ENCODE results near the gene COL5A1. TPM values are rescaled to one million over a fixed set of nuclear protein-coding genes. Genes with fewer than 3 reads are reported as not detected.

The COL5A1 gene
- total RNA-seq, 4 donors from 2014 or later = 4.0 to 12.8 (median 6.3) TPM

DNA sequence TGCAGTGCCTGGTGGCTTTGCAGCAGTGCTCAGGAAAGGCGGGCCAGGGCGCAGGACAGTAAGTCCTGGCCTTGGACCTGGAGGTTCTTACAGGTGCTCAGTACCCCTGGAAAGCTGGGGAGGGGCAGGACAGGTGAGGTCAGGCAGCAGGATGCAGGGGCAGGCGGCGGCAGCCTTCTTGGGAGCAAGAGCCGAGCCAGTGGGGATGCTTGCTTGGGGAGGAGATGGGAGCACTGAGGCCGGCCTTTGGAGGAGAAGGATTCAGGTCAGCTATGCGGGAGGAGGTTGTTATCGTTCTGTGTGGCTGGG is 98.0 kb downstream of the COL5A1 start:
- intact Hi-C loops (cut with DNase I) = loop anchor here (2.0 to 10.0 kb wide), 2 partner anchors 41 to 285 kb away; no protein-coding TSS in a partner anchor

DNA sequence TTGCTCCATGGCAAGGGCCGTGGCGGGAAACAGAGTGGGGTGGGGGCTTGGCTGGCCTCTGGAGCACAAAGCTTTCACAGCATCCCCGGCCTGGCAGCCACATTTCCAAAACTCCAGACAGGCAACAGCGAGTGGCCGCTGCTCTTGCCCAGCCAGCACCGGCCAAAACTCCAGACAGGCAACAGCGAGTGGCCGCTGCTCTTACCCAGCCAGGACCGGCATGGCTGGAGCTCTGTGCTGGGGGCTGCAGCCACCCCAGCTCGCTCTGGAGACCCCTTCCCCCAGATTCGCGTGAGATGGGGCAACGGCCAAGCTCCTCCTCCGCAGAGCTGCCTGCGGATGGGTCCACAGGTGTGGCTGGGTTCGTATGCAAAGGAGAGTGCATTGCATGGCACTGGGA is 98.5 kb downstream of the COL5A1 start:
- H3K27ac ChIP-seq = no peak overlapping the region
- TF ChIP-seq, protein P1, sequence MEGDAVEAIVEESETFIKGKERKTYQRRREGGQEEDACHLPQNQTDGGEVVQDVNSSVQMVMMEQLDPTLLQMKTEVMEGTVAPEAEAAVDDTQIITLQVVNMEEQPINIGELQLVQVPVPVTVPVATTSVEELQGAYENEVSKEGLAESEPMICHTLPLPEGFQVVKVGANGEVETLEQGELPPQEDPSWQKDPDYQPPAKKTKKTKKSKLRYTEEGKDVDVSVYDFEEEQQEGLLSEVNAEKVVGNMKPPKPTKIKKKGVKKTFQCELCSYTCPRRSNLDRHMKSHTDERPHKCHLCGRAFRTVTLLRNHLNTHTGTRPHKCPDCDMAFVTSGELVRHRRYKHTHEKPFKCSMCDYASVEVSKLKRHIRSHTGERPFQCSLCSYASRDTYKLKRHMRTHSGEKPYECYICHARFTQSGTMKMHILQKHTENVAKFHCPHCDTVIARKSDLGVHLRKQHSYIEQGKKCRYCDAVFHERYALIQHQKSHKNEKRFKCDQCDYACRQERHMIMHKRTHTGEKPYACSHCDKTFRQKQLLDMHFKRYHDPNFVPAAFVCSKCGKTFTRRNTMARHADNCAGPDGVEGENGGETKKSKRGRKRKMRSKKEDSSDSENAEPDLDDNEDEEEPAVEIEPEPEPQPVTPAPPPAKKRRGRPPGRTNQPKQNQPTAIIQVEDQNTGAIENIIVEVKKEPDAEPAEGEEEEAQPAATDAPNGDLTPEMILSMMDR (IDR thresholded peaks at IDR 0.05) = no peak
- no peak for TF ChIP-seq POLR2A (IDR thresholded peaks at IDR 0.05)
- peaks cover 0 to 5% (median 0%) of the 10 kb centered on the region in 3 donors for H3K36me3 ChIP-seq
- no peaks in the 10 kb centered on the region for H3K9me3 ChIP-seq
- intact Hi-C loops (cut with DNase I) = no loop called here
- no peak overlapping the region for H3K4me3 ChIP-seq
- no peak for DNase-seq
- peaks cover 0 to 13% (median 0%) of the 10 kb centered on the region in 4 donors for H3K27me3 ChIP-seq
- WGBS, 2 donors = no CpG with 5 or more reads among the region's 16 CpGs
- peaks cover 0 to 20% (median 4%) of the 10 kb centered on the region in 3 donors for H3K4me1 ChIP-seq

More for the DNA sequence above, 98.0 kb downstream of the COL5A1 start:
- TF ChIP-seq, protein P1 (IDR thresholded peaks at IDR 0.05) = no peak
- TF ChIP-seq POLR2A (IDR thresholded peaks at IDR 0.05) = no peak
- DNase-seq = no peak
- Histone ChIP-seq H3K4me3 (no peak overlapping the region), H3K27me3 (peaks cover 0 to 13% (median 0%) of the 10 kb centered on the region in 4 donors), H3K4me1 (peaks cover 0 to 24% (median 4%) of the 10 kb centered on the region in 3 donors), H3K9me3 (no peaks in the 10 kb centered on the region), H3K36me3 (peaks cover 0 to 4% (median 0%) of the 10 kb centered on the region in 3 donors), H3K27ac (no peak overlapping the region)
- WGBS, 2 donors = 86% methylated on average over 8 of the region's 8 CpGs; no CpG with 5 or more reads in 1 of the 2 donors

DNA sequence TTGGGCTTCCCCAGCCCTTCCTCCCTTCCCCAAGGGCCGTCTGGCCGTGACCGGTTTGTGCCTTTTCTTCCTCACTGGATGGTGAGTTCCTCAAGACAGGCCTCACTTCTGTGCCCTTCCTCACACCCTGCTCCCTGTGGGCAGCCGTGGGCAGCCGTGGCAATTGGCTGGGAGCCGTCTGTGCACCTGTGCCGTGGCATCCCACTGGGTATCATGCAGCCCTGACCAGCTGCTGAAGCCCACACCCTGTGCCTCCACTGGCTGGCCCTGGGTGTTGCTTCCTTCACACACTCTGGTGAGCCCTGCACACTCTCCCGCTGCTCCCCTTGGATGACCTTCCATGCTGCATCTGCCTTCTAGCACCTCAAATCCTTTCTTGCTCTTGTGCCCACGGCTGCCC is 100.2 kb downstream of the COL5A1 start:
- no peak for DNase-seq
- WGBS, 2 donors = 63 to 92% methylated on average over 3 to 7 of the region's 9 CpGs
- Histone ChIP-seq H3K4me3 (no peak overlapping the region), H3K9me3 (no peaks in the 10 kb centered on the region), H3K4me1 (peaks cover 0 to 3% (median 0%) of the 10 kb centered on the region in 3 donors), H3K27ac (no peak overlapping the region), H3K36me3 (peaks cover 4 to 13% (median 5%) of the 10 kb centered on the region in 3 donors), H3K27me3 (peaks cover 0 to 6% (median 0%) of the 10 kb centered on the region in 4 donors)
- TF ChIP-seq, protein P1 (IDR thresholded peaks at IDR 0.05) = no peak
- TF ChIP-seq POLR2A (IDR thresholded peaks at IDR 0.05) = no peak
- intact Hi-C loops (cut with DNase I) = no loop called here

DNA sequence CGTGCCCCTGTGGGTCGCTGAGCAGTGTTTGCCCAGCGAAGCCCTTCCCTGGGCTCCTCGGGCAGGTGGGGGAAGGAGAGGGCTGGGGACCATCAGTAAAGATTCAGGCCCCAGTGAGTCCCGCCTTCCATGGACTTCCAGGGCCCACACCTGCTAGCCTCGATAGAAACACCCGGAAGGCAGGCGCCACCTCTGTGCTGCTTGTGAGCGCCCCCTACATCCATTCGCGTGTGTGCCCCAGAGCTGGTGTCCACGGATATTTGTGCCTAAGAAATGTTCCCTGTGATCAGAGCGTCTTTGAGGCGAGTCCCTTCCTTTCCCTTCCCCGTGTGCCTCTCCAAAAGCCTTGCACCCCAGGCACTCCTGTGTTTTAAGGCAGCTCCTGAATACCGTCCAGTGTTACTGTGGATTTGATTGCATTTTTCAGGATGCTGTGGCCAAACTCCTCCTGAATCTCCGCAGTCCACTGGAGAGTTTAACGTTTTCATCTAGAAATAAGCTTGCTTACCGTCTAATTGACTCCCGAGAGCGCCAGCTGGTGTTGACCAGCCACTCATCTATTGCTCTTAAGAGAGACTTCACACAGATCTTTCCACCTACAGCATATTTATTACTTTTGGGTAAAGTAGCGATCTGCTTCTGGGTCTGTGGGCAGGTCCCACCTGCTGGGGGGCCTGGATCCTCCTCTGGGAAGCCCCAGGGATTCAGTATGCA is 101.4 kb downstream of the COL5A1 start:
- Histone ChIP-seq H3K27ac (no peak overlapping the region), H3K4me1 (no peaks in the 10 kb centered on the region), H3K27me3 (peaks cover 0 to 6% (median 0%) of the 10 kb centered on the region in 4 donors), H3K4me3 (no peak overlapping the region), H3K36me3 (peaks cover 4 to 24% (median 5%) of the 10 kb centered on the region in 3 donors), H3K9me3 (no peaks in the 10 kb centered on the region)
- DNase-seq = no peak
- intact Hi-C loops (cut with DNase I) = no loop called here
- no peak for TF ChIP-seq POLR2A (IDR thresholded peaks at IDR 0.05)
- TF ChIP-seq, protein P1 (IDR thresholded peaks at IDR 0.05) = no peak
- 75 to 85% methylated on average over 15 to 18 of the region's 22 CpGs for WGBS, 2 donors

DNA sequence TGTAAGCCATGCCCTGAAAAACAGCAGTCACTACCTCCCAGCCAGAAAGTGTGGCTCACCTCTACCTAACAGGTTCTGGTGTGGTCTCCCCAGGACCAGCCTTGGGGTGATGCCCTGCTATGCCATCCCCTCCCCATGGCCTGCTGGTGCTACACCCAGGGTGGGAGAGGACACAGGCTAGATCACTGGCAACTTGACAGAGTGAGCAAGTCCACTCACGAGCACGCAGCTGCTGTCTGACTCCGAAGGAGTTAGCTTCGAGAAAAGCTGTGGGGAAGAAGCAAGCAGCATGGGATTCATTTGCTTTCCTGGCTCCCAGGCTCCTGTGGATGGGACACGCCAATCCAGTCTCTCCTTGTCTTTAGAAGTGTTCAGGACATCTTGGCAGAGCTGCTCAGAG is 102.2 kb downstream of the COL5A1 start:
- TF ChIP-seq, protein P1 (IDR thresholded peaks at IDR 0.05) = no peak
- TF ChIP-seq POLR2A (IDR thresholded peaks at IDR 0.05) = no peak
- Histone ChIP-seq H3K27me3 (peaks cover 0 to 6% (median 0%) of the 10 kb centered on the region in 4 donors), H3K9me3 (no peaks in the 10 kb centered on the region), H3K4me3 (no peak overlapping the region), H3K36me3 (peaks cover 4 to 29% (median 5%) of the 10 kb centered on the region in 3 donors), H3K4me1 (no peaks in the 10 kb centered on the region), H3K27ac (no peak overlapping the region)
- WGBS, 2 donors = 81 to 82% methylated on average over 5 of the region's 5 CpGs
- intact Hi-C loops (cut with DNase I) = no loop called here
- no peak for DNase-seq

Measured in esophagus squamous epithelium (tissue), 5 donors.